K562 (cell line): Measurements from ENCODE around the gene GPATCH4. TPM values are rescaled to one million over a fixed set of nuclear protein-coding genes. Genes with fewer than 3 reads are reported as not detected.

ENCODE experiments used
- ELF4 ChIP-seq: fragments of 450-650 bp; formaldehyde crosslinking; IDR thresholded peaks from 2 replicates; pipeline ENCODE4 v1.4.0; 2022; ENCODE audit warnings: missing genetic modification characterization
- ETV1 ChIP-seq: fragments of 450-650 bp; conservative IDR thresholded peaks from 2 replicates; pipeline ENCODE4 v1.6.1; 2016; ENCODE audit warnings: missing genetic modification characterization, control low read depth, low read depth, missing compliant biosample characterization
- KLF16 ChIP-seq: IDR thresholded peaks from 2 replicates; pipeline ENCODE4 v1.6.1; 2016; ENCODE audit warnings: antibody characterized with exemption
- LARP7 ChIP-seq: fragments of 450-650 bp; IDR thresholded peaks from 2 replicates; pipeline ENCODE4 v1.6.1; 2016
- NUFIP1 ChIP-seq: fragments of 450-650 bp; IDR thresholded peaks from 2 replicates; pipeline ENCODE4 v1.6.1; 2018; ENCODE audit not compliant: partially characterized antibody
- SUPT5H ChIP-seq: fragments of 450-650 bp; IDR thresholded peaks from 2 replicates; pipeline ENCODE4 v1.6.1; 2016
- XRCC5 ChIP-seq: fragments of 200-400 bp; formaldehyde crosslinking; IDR thresholded peaks from 2 replicates; pipeline ENCODE4 v1.6.1; 2017; ENCODE audit warnings: low read depth, mild to moderate bottlenecking, low read length
- ZKSCAN8 ChIP-seq: fragments of 200-800 bp; sonication (Bioruptor generic); IDR thresholded peaks from 2 replicates; pipeline ENCODE4 v1.6.1; 2016; ENCODE audit warnings: missing genetic modification characterization, missing compliant biosample characterization
- ZNF124 ChIP-seq: sonication (generic); formaldehyde crosslinking; IDR thresholded peaks from 2 replicates; pipeline ENCODE4 v1.8.1; 2022; ENCODE audit warnings: missing genetic modification reagents
- polyA plus RNA-seq, 8 experiments: library from polyadenylated mRNA; depleted of rRNA in 4 of 8; stranded (reverse) in 5 of 8; unstranded in 3 of 8; fragments of >200 nt; fragmentation: Nextera tagmentation in 2 of 8; fragmentation: Illumina TruSeq in 1 of 8; extraction: Ambion mirVana in 2 of 8; extraction: Trizol in 1 of 8; gene quantifications; 2 replicates each; pipeline versions ENCODE4 v1.2.1 to v1.2.3, GENCODE V29; 2011 to 2014; ENCODE audit warnings: inconsistent platforms in 1 of 8, missing spikeins in 1 of 8
- total RNA-seq, 7 experiments: library from RNA; depleted of rRNA in 6 of 7; stranded (reverse); fragments of >200 nt in 6 of 7; fragmentation: Illumina TruSeq in 2 of 7; extraction: Trizol in 2 of 7; gene quantifications; 2 replicates each; pipeline versions ENCODE4 v1.2.1 to v1.2.3, GENCODE V29; 2011 to 2021; ENCODE audit warnings: low replicate concordance in 1 of 7
- TF ChIP-seq, protein P1 (sequence below): sonication (generic); formaldehyde crosslinking; IDR thresholded peaks from 2 replicates; pipeline ENCODE4 v1.4.0; 2020; ENCODE audit warnings: mild to moderate bottlenecking, missing genetic modification reagents
- TF ChIP-seq, protein P2 (sequence below): sonication (generic); formaldehyde crosslinking; IDR thresholded peaks from 2 replicates; pipeline ENCODE4 v1.5.0; 2020; ENCODE audit warnings: missing genetic modification reagents
- TF ChIP-seq, protein P3 (sequence below): fragments of 250-450 bp; sonication (Bioruptor Pico); IDR thresholded peaks from 2 replicates; pipeline ENCODE4 v1.8.0; 2022; ENCODE audit warnings: inconsistent platforms, mild to moderate bottlenecking, moderate library complexity, borderline replicate concordance
- TF ChIP-seq, protein P4 (sequence below): fragments of 250-450 bp; sonication (Bioruptor Pico); IDR thresholded peaks from 2 replicates; pipeline ENCODE4 v1.5.1; 2021; ENCODE audit warnings: mild to moderate bottlenecking
- TF ChIP-seq, protein P5 (sequence below), 2 experiments: fragments of 450-650 bp; formaldehyde crosslinking in 1 of 2; IDR thresholded peaks; 2 replicates each; pipeline versions ENCODE4 v1.4.0 to v1.6.1; 2014 to 2020; ENCODE audit warnings: mild to moderate bottlenecking in 2 of 2, borderline replicate concordance in 1 of 2, low read depth in 1 of 2

The GPATCH4 gene
- total and polyA plus RNA-seq, 9 of the 15 experiments (the other 6 are each of a cell fraction or from before 2014, with no cell fraction given) = 43.7 to 105 (median 76.5) TPM

DNA sequence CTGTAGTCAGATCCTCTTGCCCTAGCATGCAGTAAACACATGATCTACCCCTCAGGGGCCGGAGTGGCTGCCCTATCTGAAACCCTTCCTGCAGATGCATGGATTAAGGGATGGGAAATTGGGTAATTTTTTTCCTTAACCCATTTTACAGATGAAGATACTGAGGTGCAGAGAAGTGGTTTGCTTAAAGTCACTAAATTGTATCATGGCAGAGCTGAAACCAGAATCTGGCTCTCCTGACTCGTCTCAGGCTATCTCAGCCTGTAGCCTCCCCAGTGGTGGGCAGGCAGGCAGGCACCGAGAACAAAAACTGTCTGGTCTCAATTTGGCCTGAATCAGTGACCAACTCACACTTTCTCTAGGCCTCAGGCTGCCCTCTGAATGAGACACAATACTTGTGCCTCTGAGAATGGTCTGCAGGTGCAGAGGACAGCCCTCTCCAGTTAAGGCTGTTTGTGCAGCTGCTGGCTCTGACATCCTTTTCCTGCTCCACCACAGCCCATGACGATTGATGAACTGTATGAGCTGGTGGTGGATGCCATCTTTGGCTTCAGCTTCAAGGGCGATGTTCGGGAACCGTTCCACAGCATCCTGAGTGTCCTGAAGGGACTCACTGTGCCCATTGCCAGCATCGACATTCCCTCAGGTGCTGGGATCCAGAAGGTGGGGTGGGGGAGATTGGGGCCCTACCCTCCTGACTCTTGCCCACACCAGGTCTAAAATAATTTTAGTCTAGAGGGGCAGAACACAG lies 8.2 kb downstream of the GPATCH4 start (continued):
- TF ChIP-seq ZNF124 (CRISPR knock-in tag) = no peak
- TF ChIP-seq KLF16 = no peak
- TF ChIP-seq ZKSCAN8 (CRISPR knock-in tag) = no peak
- TF ChIP-seq NUFIP1 = no peak
- TF ChIP-seq, protein P1, sequence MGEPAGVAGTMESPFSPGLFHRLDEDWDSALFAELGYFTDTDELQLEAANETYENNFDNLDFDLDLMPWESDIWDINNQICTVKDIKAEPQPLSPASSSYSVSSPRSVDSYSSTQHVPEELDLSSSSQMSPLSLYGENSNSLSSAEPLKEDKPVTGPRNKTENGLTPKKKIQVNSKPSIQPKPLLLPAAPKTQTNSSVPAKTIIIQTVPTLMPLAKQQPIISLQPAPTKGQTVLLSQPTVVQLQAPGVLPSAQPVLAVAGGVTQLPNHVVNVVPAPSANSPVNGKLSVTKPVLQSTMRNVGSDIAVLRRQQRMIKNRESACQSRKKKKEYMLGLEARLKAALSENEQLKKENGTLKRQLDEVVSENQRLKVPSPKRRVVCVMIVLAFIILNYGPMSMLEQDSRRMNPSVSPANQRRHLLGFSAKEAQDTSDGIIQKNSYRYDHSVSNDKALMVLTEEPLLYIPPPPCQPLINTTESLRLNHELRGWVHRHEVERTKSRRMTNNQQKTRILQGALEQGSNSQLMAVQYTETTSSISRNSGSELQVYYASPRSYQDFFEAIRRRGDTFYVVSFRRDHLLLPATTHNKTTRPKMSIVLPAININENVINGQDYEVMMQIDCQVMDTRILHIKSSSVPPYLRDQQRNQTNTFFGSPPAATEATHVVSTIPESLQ (CRISPR knock-in tag) = no peak
- no peak for TF ChIP-seq XRCC5
- TF ChIP-seq ETV1 (tag) = no peak
- TF ChIP-seq, protein P2, sequence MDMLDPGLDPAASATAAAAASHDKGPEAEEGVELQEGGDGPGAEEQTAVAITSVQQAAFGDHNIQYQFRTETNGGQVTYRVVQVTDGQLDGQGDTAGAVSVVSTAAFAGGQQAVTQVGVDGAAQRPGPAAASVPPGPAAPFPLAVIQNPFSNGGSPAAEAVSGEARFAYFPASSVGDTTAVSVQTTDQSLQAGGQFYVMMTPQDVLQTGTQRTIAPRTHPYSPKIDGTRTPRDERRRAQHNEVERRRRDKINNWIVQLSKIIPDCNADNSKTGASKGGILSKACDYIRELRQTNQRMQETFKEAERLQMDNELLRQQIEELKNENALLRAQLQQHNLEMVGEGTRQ = no peak
- TF ChIP-seq, protein P3, sequence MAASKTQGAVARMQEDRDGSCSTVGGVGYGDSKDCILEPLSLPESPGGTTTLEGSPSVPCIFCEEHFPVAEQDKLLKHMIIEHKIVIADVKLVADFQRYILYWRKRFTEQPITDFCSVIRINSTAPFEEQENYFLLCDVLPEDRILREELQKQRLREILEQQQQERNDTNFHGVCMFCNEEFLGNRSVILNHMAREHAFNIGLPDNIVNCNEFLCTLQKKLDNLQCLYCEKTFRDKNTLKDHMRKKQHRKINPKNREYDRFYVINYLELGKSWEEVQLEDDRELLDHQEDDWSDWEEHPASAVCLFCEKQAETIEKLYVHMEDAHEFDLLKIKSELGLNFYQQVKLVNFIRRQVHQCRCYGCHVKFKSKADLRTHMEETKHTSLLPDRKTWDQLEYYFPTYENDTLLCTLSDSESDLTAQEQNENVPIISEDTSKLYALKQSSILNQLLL (CRISPR knock-in tag) = no peak
- TF ChIP-seq LARP7 = no peak
- peak; percentile 11 for TF ChIP-seq SUPT5H
- TF ChIP-seq, protein P4, sequence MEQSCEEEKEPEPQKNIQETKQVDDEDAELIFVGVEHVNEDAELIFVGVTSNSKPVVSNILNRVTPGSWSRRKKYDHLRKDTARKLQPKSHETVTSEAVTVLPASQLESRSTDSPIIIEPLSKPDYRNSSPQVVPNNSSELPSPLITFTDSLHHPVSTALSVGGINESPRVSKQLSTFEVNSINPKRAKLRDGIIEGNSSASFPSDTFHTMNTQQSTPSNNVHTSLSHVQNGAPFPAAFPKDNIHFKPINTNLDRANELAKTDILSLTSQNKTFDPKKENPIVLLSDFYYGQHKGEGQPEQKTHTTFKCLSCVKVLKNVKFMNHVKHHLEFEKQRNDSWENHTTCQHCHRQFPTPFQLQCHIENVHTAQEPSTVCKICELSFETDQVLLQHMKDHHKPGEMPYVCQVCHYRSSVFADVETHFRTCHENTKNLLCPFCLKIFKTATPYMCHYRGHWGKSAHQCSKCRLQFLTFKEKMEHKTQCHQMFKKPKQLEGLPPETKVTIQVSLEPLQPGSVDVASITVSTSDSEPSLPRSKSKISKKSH (CRISPR knock-in tag) = no peak
- TF ChIP-seq, protein P5, sequence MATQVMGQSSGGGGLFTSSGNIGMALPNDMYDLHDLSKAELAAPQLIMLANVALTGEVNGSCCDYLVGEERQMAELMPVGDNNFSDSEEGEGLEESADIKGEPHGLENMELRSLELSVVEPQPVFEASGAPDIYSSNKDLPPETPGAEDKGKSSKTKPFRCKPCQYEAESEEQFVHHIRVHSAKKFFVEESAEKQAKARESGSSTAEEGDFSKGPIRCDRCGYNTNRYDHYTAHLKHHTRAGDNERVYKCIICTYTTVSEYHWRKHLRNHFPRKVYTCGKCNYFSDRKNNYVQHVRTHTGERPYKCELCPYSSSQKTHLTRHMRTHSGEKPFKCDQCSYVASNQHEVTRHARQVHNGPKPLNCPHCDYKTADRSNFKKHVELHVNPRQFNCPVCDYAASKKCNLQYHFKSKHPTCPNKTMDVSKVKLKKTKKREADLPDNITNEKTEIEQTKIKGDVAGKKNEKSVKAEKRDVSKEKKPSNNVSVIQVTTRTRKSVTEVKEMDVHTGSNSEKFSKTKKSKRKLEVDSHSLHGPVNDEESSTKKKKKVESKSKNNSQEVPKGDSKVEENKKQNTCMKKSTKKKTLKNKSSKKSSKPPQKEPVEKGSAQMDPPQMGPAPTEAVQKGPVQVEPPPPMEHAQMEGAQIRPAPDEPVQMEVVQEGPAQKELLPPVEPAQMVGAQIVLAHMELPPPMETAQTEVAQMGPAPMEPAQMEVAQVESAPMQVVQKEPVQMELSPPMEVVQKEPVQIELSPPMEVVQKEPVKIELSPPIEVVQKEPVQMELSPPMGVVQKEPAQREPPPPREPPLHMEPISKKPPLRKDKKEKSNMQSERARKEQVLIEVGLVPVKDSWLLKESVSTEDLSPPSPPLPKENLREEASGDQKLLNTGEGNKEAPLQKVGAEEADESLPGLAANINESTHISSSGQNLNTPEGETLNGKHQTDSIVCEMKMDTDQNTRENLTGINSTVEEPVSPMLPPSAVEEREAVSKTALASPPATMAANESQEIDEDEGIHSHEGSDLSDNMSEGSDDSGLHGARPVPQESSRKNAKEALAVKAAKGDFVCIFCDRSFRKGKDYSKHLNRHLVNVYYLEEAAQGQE (IDR thresholded peaks at IDR 0.05; ENCODE audit: borderline replicate concordance) = no peak
- TF ChIP-seq, protein P5 (CRISPR knock-in tag; IDR thresholded peaks at IDR 0.05; ENCODE audit: low read depth) = no peak
- no peak for TF ChIP-seq ELF4 (CRISPR knock-in tag)
